Measurements from ENCODE around the gene NFATC2.

The NFATC2 gene

DNA sequence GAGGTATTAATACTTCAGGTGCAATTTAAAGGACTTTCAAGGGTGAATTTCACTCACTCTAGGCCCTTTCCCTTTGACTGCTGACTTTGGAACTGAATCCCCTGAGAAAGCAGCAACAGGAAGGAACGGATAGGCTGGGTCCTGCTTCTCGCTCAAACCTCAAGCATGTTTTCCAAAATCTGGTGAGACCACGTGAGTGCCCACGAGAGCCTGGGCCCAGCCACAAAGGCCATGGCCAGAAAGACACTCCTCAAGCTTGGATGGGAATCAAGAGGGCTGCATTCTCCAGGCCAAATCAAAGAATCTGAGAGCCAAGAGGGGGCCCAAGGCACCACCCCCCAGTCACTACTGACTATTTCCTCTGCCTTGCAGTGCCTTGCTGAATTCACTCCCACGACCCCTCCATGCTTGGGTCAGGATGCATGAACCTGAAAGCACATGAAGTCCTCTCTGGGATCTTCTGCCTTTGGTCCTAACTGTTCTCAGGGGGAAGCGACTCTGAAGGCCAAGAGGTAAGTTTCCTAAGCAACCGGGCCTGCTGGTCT lies 146.1 kb downstream of the NFATC2 start:
- DNase-seq (ENCODE audit: low read depth in 3 of 3), result no peak

DNA sequence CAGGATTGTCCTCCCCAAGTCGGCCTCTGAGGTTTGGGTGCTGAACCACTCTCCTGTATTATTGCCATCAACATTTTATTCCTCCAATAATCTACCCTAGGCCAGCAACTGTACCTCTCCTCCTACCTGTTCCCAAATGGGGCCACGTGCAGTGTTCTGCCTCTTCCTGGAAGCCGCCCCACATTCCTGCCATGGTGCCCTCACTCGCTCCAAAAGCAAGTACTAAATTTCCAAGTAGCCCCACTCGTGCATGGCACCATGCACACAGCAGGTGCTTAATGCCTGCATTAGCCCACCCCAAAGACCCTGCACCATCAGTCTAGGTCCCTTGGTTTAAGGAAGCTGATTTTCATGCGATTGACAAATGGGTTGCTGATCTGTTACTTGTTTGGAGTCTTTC lies 147.8 kb downstream of the NFATC2 start:
- no peak for DNase-seq (ENCODE audit: low read depth in 3 of 3)

DNA sequence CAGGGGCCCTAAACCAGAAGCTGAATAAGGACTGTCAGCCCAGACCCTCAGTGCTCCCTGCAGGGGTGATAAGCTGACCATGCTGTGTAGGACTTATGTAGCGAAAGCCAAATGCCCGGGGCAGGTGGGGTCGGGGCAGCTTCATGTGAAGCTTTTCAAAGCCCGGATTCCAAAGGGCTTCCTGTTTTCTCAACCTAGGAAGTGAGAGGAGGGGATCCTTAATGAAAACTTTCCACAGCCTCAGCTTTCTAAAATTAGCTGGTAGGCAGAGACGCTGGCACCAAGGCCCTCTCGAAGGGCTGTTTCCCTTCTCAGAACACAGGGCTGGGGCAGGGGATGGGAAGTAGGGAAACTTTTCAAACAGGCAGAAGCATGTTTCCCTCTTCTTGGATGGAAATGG lies 148.9 kb downstream of the NFATC2 start:
- DNase-seq (ENCODE audit: low read depth in 3 of 3), result no peak

DNA sequence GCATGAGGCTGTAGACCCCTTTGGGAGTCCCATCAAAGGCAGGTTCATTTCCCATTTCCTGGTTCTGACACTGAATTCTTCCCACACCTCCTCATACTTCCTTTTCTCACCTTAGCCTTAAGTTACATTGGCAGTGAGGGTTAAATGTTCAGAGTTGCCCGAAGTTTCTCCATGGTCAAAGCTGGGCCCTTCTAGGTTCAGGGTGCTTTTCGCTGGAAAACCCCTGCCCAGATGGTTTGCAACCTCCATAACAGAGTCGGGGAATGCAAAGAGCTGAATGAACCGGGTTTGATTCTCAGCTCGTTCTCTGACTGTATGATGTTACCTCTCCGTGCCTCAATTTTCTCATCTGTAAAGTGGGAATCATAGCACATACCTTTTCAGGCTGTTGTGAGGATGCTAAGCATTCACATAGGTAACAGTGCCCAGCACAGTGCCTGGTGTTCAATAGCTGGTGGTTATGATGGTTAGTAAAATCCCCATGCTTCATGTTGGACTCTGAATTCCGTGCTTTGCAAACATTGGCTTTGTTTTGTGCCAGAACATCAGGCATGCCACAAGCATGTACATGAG lies 149.8 kb downstream of the NFATC2 start:
- DNase-seq (ENCODE audit: low read depth in 3 of 3), result no peak

DNA sequence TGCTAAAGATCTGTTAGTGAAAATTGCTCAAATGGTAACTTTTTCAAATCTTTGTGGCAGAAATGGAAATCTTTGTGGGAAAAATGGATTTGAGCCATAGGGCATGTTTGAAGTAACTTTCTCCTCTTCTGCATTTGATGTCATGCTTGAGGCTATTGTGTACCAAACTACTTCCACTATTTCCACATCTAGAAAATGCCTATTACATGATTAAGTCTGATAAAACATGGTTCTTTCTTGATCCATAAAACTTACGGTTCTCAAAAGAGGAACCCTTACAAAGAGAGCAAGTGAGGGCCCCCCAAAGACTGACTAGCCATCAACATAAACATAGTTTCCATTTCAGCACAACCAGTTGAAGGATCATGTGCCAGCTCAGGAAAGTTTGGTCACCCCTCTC lies 150.6 kb downstream of the NFATC2 start:
- no peak for DNase-seq (ENCODE audit: low read depth in 3 of 3)

DNA sequence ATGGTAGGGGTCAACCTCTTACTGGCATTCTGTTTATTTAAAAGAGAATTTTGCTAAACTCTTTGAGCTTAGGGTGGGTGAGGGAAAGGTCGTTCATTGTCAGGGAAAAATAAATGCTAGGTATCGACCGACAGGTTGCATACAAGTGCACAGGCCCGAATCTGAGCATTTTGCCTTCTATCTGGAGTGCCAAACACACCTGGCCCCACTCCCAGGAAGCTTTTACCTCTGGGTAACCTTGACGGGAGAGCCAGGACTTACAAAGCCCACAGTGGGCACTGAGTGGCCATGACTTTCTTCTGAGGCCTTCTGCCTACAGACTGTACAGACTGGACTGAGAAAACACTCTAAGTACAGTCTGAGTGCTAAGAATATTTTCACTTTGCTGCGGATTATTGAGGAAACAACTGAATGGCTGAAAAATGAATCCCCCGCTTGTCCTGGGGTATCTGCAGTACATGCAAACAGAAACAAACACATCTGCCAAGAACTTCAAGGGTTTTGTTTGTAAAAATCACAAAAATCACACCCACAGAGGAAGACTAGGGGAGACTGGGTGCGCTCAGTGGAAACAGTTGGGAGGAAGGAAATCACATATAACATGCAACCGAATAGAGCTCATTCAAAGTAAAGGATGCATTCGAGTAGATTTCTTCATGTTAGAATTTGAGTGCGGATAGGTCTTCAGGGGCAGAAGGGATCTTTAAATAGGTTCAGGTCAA lies 152.8 kb downstream of the NFATC2 start:
- DNase-seq (ENCODE audit: low read depth in 3 of 3), result no peak

DNA sequence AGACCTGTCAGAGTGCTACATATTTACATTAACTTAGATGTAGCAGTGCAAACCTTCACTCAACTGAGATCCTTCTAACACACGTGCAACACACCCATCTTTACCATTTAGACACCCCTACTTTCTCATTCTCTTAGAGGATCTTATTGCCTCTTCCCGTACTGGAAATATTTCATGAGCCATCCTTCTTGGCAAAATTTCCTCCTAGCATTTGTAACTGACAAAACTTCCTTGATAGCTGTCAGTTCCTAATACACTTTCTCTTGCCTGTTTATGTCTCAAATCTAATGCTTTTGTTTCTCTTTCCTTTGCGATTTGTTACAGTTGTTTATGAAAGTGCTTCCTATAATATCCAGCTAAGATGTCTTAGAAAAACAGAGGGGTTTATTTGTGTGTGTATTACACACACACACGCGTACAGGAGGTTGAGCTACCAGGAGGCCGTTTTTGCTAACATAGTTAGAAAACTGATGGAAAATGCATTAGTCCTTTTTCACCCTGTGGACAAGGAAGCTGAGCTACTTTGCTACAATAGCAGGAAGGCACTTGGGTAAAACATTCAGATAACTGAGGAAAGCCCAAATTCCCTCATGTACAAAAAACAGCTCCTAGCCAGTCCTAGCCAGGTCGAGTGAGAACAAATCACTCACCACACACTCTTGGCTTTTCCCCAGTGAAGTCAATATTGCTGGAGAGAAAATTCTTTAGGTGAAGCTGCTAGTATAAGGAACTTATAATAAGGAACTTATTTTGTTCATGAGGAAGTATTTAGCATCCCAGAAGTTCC lies 153.6 kb downstream of the NFATC2 start:
- no peak for DNase-seq (ENCODE audit: low read depth in 3 of 3)

DNA sequence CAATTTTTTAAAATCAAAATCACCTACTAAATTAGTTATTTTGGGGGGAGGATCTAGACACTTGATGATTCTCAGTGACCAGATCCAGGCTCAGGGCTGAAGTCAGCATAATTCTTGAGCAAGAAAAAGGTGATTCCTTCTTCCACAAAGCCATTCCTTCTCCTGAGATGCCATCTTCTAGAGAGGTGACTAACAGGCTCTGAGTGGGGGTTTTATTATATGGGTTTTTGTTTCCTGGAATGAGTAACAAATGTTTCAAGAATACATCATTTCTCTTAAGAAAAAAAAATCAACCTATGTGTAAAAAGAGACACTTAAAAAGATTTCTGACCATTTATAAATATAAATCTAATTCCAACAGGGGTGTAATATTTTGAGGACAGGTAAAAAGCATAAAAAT lies 154.3 kb downstream of the NFATC2 start:
- DNase-seq (ENCODE audit: low read depth in 3 of 3), result no peak

DNA sequence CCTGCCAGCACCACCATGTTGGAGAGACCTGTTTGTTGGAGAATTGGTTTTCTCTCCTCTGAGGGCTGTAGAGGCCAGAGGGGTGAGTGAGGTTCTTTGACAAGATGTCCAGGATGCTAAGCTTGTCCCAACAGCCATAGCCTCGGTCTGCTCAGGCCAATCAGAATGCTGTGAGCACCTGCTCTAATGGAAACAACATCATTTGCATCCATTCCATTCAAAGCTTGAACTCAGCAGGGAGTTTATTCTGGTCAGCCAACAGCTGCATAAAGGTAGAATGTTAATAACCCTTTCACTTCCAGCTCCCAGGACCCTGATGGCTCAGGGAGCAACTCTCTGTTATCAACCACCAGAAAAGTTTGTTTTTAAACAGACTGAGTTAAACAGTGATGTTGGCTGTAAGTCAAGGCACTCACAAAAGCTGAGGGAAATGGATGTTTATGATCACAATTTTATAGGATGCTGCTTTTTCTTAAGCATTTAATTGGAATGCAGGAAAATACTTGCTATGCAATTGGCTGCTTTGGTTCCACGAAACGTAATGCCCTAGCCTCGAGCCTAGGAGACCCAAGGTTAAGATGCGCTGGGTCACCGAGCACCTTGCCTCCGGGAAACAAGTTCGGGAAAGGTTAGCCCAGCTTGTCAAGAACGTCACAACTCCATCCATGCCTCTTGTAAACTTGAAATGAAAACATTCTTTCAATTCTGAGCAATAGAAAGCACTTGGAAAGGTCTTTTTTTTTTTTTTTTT lies 155.2 kb downstream of the NFATC2 start:
- DNase-seq (ENCODE audit: low read depth in 3 of 3), result no peak

DNA sequence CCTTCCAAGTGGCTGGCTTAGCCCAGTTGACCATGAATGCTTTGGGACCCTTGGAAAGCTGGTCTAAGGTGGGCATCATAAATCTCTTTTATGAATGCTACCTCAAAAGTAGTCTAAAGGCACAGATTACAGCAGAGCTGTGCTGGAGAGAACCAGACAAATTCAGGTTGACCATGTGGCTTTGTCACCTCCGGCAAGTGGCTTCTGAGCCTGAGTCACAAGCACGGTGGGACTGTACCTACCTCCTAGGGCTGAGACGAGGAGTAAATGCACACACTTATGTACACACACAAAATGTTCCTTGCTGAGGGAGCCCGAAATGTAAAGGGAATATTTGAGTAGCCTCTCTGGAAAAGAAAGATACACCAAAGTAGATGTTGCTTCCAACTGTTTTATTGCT lies 155.9 kb downstream of the NFATC2 start:
- peak in 2 of 3 donors; percentile 33 to 47 for DNase-seq (ENCODE audit: low read depth in 3 of 3)

DNA sequence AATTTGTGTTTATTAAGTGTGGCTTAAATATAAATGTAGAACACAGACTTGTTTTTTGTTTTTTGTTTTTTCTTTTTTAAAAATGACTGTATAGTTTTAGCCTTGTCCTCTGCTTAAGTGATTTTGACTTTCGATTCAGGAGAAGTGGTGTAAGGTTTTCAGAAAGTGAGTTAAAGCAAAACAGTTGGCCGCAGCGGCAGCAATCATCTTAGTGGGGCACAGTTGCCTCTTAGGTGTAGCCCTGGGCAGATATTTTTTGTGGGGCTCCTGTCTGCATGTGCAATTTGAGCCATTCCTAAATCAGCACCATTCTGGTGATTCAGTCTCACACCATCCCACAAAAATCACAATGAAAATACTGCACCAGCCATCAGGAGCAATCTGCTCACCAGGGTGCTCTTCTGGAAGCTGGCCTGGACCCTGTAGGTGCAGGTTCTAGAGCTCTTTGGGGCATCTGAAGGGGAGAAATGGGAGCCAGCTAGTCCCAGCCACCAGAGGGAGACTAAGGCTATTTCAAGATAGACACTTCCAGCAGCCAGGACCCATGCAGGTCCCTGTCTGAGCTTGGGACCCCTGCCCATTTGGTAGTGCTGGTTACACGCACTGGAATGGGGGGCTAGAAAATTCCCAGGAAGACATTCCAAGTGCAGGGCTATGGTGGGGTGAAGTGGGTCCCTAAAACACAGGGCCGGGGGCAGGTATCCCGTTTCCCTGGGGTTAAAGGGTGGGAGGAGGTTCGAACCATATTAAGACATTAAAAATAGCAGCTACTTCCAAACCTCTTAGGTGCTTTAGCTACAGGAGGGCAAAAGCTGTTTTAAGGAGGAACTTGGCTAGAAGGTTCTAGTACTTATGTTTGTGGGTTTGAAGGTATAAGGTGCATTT lies 156.6 kb downstream of the NFATC2 start:
- DNase-seq (ENCODE audit: low read depth in 3 of 3), result no peak

DNA sequence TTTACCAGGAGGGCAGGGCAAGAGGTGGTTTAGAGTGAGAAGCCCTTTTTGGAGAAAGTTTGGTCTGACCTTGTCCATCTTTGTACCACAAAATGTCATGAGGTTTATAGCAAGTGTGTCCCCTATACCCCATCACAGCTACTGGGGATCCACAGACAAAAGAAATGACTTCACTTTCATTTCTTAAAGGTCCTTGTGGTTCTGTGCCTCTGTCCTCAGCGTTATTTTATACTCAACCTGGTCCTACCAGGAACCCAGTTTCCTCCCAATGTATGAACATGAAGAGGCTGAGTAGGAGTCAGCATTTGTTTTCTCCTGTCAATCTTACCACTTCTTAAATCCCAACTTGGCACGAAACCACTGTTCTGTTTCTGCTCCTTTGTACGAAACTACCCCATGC lies 157.6 kb downstream of the NFATC2 start:
- DNase-seq (ENCODE audit: low read depth in 3 of 3), result no peak

DNA sequence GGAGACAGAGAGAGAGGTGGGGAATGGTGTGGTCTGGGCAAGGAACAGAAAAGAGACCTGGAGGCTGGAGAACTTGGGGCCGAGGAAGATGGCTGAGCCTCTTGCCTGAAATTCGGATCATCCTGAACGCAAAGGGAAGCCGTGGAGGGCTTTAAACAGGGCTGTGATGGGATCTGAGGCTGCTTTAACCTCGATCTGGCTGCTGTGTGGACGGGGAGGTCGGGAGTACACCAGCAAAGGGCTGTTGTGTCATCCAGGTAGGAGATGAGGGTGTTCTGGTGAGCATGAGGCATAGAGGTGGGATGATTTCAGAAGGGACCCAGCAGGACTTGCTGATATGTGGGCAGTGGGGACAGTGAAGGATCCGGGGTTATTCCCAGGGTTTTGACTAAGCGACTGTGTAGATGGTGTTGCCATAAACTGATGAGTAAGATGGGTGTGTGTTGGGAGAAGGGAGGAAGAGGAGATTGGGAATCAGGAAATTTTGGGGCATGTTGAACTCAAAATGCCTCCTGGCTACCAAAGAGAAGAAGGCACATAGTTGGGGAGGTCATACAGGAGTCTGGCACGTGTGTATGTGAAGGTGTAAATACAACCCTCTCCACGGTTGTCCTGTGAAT lies 158.5 kb downstream of the NFATC2 start:
- no peak for DNase-seq (ENCODE audit: low read depth in 3 of 3)

DNA sequence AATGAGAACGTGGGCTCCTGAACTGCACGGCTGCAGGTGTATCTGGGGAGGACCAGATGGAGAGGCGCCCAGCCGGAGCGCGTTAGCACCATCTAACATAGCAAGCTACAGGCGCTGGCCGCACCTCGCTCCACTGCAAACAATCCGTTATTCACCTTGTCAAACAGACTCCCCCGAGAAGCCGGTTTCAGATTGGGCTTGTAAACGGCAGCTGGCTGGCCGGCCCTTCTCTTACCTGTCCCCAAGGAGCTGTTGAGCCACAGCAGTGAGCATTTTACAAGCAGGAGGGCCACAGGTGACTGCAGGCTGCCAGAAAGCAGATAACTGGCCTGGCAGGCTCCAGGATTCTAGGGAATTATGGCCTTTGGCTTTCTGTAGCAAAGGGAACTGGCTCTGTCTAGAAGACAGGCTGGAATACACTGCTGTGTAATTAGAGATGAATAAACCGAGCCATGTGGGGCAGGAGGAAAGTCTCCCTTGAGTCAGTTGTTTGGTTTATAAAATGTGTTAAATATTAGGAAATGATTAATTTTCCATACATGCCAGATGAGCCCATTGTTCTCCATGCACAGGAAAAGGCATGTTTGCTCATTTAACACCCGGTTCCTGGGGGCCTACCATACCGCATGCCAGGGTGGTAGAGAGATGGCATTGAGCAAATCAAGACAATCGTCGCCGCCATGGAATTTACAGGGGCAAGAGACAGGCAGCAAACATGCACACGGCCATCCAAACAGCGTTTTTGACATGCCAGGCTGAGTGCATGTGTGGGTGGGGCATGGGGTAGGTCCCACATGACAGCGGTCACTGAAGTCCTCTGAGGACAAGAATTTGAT lies 159.3 kb downstream of the NFATC2 start:
- no peak for DNase-seq (ENCODE audit: low read depth in 3 of 3)

DNA sequence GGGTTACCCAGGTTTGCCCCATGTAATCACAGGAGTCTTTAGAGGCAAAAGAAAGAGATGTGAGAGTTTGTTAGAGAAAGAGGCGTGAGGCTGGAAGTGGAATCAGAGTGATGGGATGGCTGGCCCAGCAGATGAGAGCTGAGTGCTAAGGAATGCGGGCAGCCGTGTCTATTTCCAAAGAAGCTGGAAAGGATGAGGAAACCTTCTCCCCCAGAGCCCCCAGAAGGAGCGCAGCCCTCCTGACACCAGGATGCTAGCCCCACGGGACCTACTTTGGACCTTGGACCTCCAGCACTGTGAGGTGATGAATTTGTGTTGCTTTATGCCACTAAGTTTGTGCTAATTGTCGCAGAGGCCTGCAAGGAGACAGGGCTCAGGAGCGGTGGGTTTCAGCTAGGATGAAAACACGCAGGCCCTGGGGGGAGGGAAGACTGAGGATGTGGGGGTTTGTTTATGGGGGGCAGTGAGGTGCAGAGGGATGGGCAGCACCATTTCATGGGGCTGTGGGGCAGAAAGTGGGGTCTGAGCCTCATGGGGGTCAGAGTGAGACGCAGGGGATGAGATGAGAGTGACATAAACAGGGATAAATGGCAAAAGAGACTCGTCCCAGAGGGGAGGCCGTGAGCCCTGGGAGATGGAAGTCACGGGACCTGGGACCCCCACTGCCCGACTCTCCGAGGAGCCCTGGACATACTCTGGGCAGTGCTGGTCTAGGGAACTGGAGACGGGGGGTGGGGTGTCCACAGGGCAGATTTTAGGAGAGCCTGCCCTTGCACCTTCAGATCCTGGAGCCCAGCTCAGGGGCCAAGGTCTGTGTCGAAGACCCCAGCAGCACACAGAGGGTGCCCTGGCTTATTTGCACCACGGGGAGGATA lies 160.2 kb downstream of the NFATC2 start:
- no peak for DNase-seq (ENCODE audit: low read depth in 3 of 3)

DNA sequence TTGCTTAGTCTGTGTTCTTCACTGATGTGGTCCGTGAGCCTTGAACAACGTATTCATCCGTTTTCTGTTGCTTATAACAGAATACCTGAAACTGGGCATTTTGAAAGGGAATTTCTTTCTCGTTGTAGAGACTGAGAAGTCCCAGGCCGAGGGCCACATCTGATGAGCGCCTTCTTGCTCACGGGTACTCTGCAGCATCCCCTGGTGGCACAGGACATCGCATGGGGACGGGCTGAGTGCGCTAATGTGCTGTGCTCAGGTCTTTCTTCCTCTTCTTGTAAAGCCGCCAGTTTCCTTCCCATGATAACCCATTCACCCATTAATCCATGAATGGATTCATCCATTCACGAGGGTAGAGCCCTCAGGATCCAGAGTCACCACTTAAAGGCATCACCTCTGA lies 161.0 kb downstream of the NFATC2 start:
- no peak for DNase-seq (ENCODE audit: low read depth in 3 of 3)

DNA sequence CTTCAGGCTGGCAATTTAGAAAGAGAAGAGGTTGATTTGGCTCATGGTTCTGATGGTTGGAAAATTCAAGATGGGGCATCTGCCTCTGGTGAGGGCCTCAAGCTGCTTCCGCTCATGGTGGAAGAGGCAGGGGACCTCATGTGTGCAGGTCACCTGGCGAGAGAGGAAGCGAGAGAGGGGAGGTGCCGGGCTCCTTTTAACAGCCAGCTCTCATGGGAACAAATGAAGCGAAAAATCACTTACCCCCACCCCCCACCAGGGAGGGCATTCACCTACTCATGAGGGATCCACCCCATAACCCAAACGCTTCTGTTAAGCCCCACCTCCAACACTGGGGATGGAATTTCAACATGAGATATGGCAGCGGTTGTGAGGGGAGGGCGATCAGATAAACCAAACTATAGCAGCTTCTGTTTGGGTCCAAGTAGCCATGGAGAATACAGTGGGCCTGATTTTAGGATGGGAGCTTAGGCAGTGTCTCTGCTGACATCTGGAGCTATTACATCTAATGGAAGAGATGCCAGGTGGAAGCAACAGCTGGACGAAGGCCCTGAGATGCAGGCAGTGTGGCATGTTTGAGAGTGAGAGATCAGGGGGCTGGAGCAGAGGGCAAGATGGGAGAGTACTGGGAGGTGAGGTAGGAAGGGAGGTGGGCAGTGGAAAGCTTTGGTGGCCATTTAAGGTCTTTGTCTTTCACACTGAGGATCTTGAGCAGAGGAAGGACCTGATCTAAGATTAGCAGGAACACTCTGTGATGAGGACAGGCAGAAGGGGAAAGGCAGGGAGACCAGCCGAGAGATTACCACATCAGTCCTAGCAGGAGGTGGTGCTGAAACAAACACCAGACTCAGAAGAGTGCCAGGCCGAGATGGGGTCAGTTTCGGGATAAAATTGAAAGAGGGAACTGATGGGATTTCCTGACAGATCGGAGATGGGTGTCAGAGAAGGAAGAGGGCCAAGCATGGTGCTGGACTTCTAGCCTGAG lies 161.8 kb downstream of the NFATC2 start:
- no peak for DNase-seq (ENCODE audit: low read depth in 3 of 3)
